Ovary (tissue), 9 donors: ENCODE results near the gene HOXB3. TPM values are rescaled to one million over a fixed set of nuclear protein-coding genes. Genes with fewer than 3 reads are reported as not detected.

Experiments
- DNase-seq, 5 donors: peaks; one replicate each; pipeline ENCODE4 v3.0.0-alpha.2; 2019 to 2020
- H3K27ac ChIP-seq, 2 donors: fragments of 200-600 bp; one replicate each; pipeline versions ENCODE4 v1.5.1 to v1.8.0; 2019 to 2022
- H3K27me3 ChIP-seq: fragments of 200-600 bp; one replicate; pipeline ENCODE4 v1.8.0; 2022
- H3K36me3 ChIP-seq: fragments of 200-600 bp; sonication (generic); one replicate; pipeline ENCODE4 v1.5.1; 2019
- H3K4me1 ChIP-seq: one replicate; pipeline ENCODE4 v1.8.1; 2013; ENCODE audit warnings: mild to moderate bottlenecking, moderate library complexity; ENCODE audit not compliant: insufficient read depth
- H3K4me3 ChIP-seq: fragments of 200-600 bp; sonication (generic); one replicate; pipeline ENCODE4 v1.5.1; 2017
- H3K9me3 ChIP-seq, 2 donors: fragments of 200-600 bp in 1 of 2; sonication (generic) in 1 of 2; one replicate each; pipeline versions ENCODE4 v1.5.1 to v1.8.1; 2013 to 2019; ENCODE audit warnings: mild to moderate bottlenecking in 1 of 2, moderate library complexity in 1 of 2
- CTCF ChIP-seq, 3 donors: fragments of 450-650 bp in 2 of 3; fragments of 200-600 bp in 1 of 3; IDR thresholded peaks; one replicate each; pipeline versions ENCODE4 v1.5.1 to v1.8.0; 2016 to 2022; ENCODE audit warnings: antibody characterized with exemption in 3 of 3, mild to moderate bottlenecking in 1 of 3
- EP300 ChIP-seq: sonication (generic); formaldehyde crosslinking; IDR thresholded peaks from one replicate; pipeline ENCODE4 v1.6.1; 2017; ENCODE audit warnings: antibody characterized with exemption
- POLR2A ChIP-seq: fragments of 450-650 bp; IDR thresholded peaks from one replicate; pipeline ENCODE4 v1.6.1; 2017; ENCODE audit warnings: antibody characterized with exemption, mild to moderate bottlenecking, moderate library complexity
- WGBS, 3 donors: extraction: QIAGEN DNeasy Blood & Tissue Kit in 1 of 3; methylation state at CpG; one replicate each; pipeline versions ENCODE4 v1.1.5 to v1.1.7; 2013 to 2017; 5-methylcytosine and 5-hydroxymethylcytosine counted together
- intact Hi-C, 4 donors: fragments of 100-400 bp; cut with DNase I; formaldehyde crosslinking; loops; one replicate each; pipeline versions ENCODE4 v1.11.0 to v1.15.1; 2022 to 2023
- polyA plus RNA-seq, 2 donors: library from polyadenylated mRNA; stranded (reverse); fragments of 200-250 nt in 1 of 2; fragments of 350-450 nt in 1 of 2; fragmentation: Illumina TruSeq in 1 of 2; extraction: RNeasy Lipid Tissue Mini Kit (QIAGEN cat#74804) in 1 of 2; gene quantifications; one replicate each; pipeline ENCODE4 v1.2.3, GENCODE V29; 2013 to 2014
- total RNA-seq, 7 donors: library from RNA; depleted of rRNA in 2 of 7; stranded (reverse); fragments of >200 nt in 2 of 7; fragmentation: NEBNext Ultra II Directional in 3 of 7; extraction: Animal tissue kit (Norgen Biotek cat#: 25700) in 3 of 7; gene quantifications; one replicate each; pipeline versions ENCODE4 v1.1.0 to v1.2.4, GENCODE V29; 2016 to 2023
- donor health status: DM: no; HTN: no; CAD: no; lungs with moderate emphysema.
- donor health status: DM: no; HTN: no; CAD: no.
- donor health status: Bipolar disorder and iron deficiency.
- donor health status: DM: yes; HTN: yes; CAD: no.
- donor health status: DM: no; HTN: no; CAD: no.
- donor health status: DM: yes; HTN: yes; CAD: no.

HOXB3 gene
- total and polyA plus RNA-seq, 9 donors, result 0.43 to 10.7 (median 2.7) TPM

- intact Hi-C loops, result no loop called here
- Histone ChIP-seq H3K36me3 (no peaks in the 10 kb centered on the region), H3K27ac (no peak overlapping the region), H3K4me1 (no peaks in the 10 kb centered on the region), H3K27me3 (no peaks in the 10 kb centered on the region), H3K9me3 (no peaks in the 10 kb centered on the region), H3K4me3 (no peak overlapping the region)
- TF ChIP-seq EP300 (no peak), CTCF (IDR thresholded peaks at IDR 0.05) (no peak), POLR2A (no peak)
- 23 to 38% (median 30%) methylated on average over 7 of the region's 7 CpGs for WGBS, 3 donors
- no peak for DNase-seq
Observed at GRCh38 chr17:48631693-48632578, 41.9 kb upstream of the HOXB3 start.

GRCh38 chr17:48630925-48631692, 41.1 kb upstream of the HOXB3 start:
- H3K27me3 ChIP-seq, result no peaks in the 10 kb centered on the region
- WGBS, 3 donors, result 18 to 41% (median 21%) methylated on average over 15 of the region's 15 CpGs
- H3K4me1 ChIP-seq, result no peaks in the 10 kb centered on the region
- H3K4me3 ChIP-seq, result no peak overlapping the region
- intact Hi-C loops, result no loop called here
- H3K9me3 ChIP-seq, result no peaks in the 10 kb centered on the region
- no peak for DNase-seq
- TF ChIP-seq CTCF (IDR thresholded peaks at IDR 0.05) (no peak), POLR2A (no peak), EP300 (no peak)
- no peak overlapping the region for H3K27ac ChIP-seq
- H3K36me3 ChIP-seq, result no peaks in the 10 kb centered on the region

- H3K9me3 ChIP-seq, result no peaks in the 10 kb centered on the region
- 16 to 30% (median 22%) methylated on average over 15 of the region's 15 CpGs for WGBS, 3 donors
- intact Hi-C loops, result no loop called here
- H3K36me3 ChIP-seq, result no peaks in the 10 kb centered on the region
- no peak overlapping the region for H3K27ac ChIP-seq
- TF ChIP-seq POLR2A, result no peak
- no peak for TF ChIP-seq EP300
- TF ChIP-seq CTCF (IDR thresholded peaks at IDR 0.05), result no peak
- H3K27me3 ChIP-seq, result no peaks in the 10 kb centered on the region
- H3K4me3 ChIP-seq, result no peak overlapping the region
- no peak for DNase-seq
- H3K4me1 ChIP-seq, result no peaks in the 10 kb centered on the region
Observed at GRCh38 chr17:48630009-48630924, 40.2 kb upstream of the HOXB3 start.

- TF ChIP-seq CTCF (IDR thresholded peaks at IDR 0.05) (no peak), EP300 (no peak), POLR2A (no peak)
- H3K27me3 ChIP-seq, result peaks cover 2% of the 10 kb centered on the region
- intact Hi-C loops, result loop anchor here in 1 of 4 donors (10.0 kb wide), 1 partner anchor 295 kb away; no protein-coding TSS in a partner anchor
- DNase-seq, result no peak
- H3K4me1 ChIP-seq, result peaks cover 2% of the 10 kb centered on the region
- H3K9me3 ChIP-seq, result no peaks in the 10 kb centered on the region
- WGBS, 3 donors, result 17 to 39% (median 22%) methylated on average over 5 of the region's 5 CpGs
- no peaks in the 10 kb centered on the region for H3K36me3 ChIP-seq
- no peak overlapping the region for H3K27ac ChIP-seq
- no peak overlapping the region for H3K4me3 ChIP-seq
Observed at GRCh38 chr17:48629411-48629759, 39.3 kb upstream of the HOXB3 start.
